ENCODE data around the gene CTCF.

GRCh38 chr16:67674851-67675578 is 112.7 kb downstream of the CTCF start:
- TF ChIP-seq CTCF (IDR thresholded peaks at IDR 0.05; ENCODE audit: poor library complexity) (no peak), EZH2 (IDR thresholded peaks at IDR 0.05; ENCODE audit: borderline replicate concordance) (no peak), EZH2phosphoT487 (IDR thresholded peaks at IDR 0.05; ENCODE audit: low read depth, severe bottlenecking, unreplicated experiment) (no peak)
